OCI-LY1 (cell line): ENCODE data around the gene BEAN1.

Source experiments
- H2AFZ ChIP-seq: fragments of 200-600 bp; sonication (generic), shearing (Covaris generic); 2 replicates; pipeline ENCODE4 v1.6.0; 2014; ENCODE audit warnings: antibody characterized with exemption, mild to moderate bottlenecking, low read length
- H3F3A ChIP-seq: fragments of 200-600 bp; sonication (generic), shearing (Covaris generic); 2 replicates; pipeline ENCODE4 v1.6.0; 2014; ENCODE audit warnings: mild to moderate bottlenecking, antibody characterized with exemption, low read length, moderate library complexity; ENCODE audit not compliant: insufficient read depth
- H3K27ac ChIP-seq: fragments of 200-600 bp; sonication (generic); 2 replicates; pipeline ENCODE4 v1.5.1; 2014; ENCODE audit warnings: low read length, mixed run types, mild to moderate bottlenecking, low read depth; ENCODE audit not compliant: poor library complexity, severe bottlenecking
- H3K27me3 ChIP-seq: fragments of 200-600 bp; sonication (generic); 2 replicates; pipeline ENCODE4 v1.6.0; 2014; ENCODE audit warnings: antibody characterized with exemption, mild to moderate bottlenecking, low read length, moderate library complexity; ENCODE audit not compliant: insufficient read depth
- H3K36me3 ChIP-seq: fragments of 200-600 bp; sonication (generic); 2 replicates; pipeline ENCODE4 v1.6.1; 2014; ENCODE audit warnings: mild to moderate bottlenecking, antibody characterized with exemption, low read length, moderate library complexity, mixed read lengths; ENCODE audit not compliant: insufficient read depth
- H3K4me1 ChIP-seq: fragments of 200-600 bp; sonication (generic); 2 replicates; pipeline ENCODE4 v1.5.1; 2014; ENCODE audit warnings: mild to moderate bottlenecking, low read length, moderate library complexity; ENCODE audit not compliant: insufficient read depth, severe bottlenecking
- H3K4me2 ChIP-seq: fragments of 200-600 bp; sonication (generic), shearing (Covaris generic); 2 replicates; pipeline ENCODE4 v1.6.1; 2014; ENCODE audit warnings: low read length
- H3K4me3 ChIP-seq: fragments of 200-600 bp; sonication (generic); 2 replicates; pipeline ENCODE4 v1.5.1; 2014; ENCODE audit warnings: low read length, low read depth, mild to moderate bottlenecking, mixed read lengths; ENCODE audit not compliant: poor library complexity, severe bottlenecking
- H3K79me2 ChIP-seq: fragments of 200-600 bp; shearing (Covaris generic); 2 replicates; pipeline ENCODE4 v1.6.1; 2016; ENCODE audit warnings: mixed run types, low read length, mixed read lengths; ENCODE audit not compliant: insufficient read depth
- H3K9ac ChIP-seq: fragments of 200-600 bp; sonication (generic), shearing (Covaris generic); 2 replicates; pipeline ENCODE4 v1.6.1; 2014; ENCODE audit warnings: mild to moderate bottlenecking, low read length, mixed read lengths
- H3K9me2 ChIP-seq: fragments of 200-600 bp; sonication (generic), shearing (Covaris generic); 2 replicates; pipeline ENCODE4 v1.6.1; 2014; ENCODE audit warnings: low read depth, mild to moderate bottlenecking, low read length, mixed read lengths
- H3K9me3 ChIP-seq: fragments of 200-600 bp; shearing (Covaris generic); 2 replicates; pipeline ENCODE4 v1.6.1; 2014; ENCODE audit warnings: low read length, mixed read lengths
- H4K20me1 ChIP-seq: fragments of 200-600 bp; sonication (generic), shearing (Covaris generic); 2 replicates; pipeline ENCODE4 v1.6.0; 2016; ENCODE audit warnings: mild to moderate bottlenecking, low read length; ENCODE audit not compliant: insufficient read depth
- EZH2 ChIP-seq: fragments of 200-600 bp; sonication (generic), shearing (Covaris generic); IDR thresholded peaks from 2 replicates; pipeline ENCODE4 v1.8.0; 2017; ENCODE audit warnings: borderline replicate concordance, mixed run types, mild to moderate bottlenecking, antibody characterized with exemption, low read length, moderate library complexity, mixed read lengths
- TF ChIP-seq, protein P1 (sequence below): fragments of 200-600 bp; sonication (generic), shearing (Covaris generic); IDR thresholded peaks from 2 replicates; pipeline ENCODE4 v1.5.1; 2017; ENCODE audit warnings: mild to moderate bottlenecking, antibody characterized with exemption, low read length, moderate library complexity, mixed read lengths

BEAN1 gene

GRCh38 chr16:66443269-66443652, 16.2 kb downstream of the BEAN1 start:
- Histone ChIP-seq H3K27me3 (no peaks in the 10 kb centered on the region), H4K20me1 (no peaks in the 10 kb centered on the region), H3K4me1 (no peaks in the 10 kb centered on the region), H2AFZ (no peak overlapping the region), H3K79me2 (no peaks in the 10 kb centered on the region), H3F3A (no peaks in the 10 kb centered on the region), H3K9me3 (no peaks in the 10 kb centered on the region), H3K27ac (no peak overlapping the region), H3K4me2 (no peak overlapping the region), H3K36me3 (no peaks in the 10 kb centered on the region), H3K4me3 (no peak overlapping the region), H3K9ac (no peak overlapping the region), H3K9me2 (no peaks in the 10 kb centered on the region)
- TF ChIP-seq, protein P1, sequence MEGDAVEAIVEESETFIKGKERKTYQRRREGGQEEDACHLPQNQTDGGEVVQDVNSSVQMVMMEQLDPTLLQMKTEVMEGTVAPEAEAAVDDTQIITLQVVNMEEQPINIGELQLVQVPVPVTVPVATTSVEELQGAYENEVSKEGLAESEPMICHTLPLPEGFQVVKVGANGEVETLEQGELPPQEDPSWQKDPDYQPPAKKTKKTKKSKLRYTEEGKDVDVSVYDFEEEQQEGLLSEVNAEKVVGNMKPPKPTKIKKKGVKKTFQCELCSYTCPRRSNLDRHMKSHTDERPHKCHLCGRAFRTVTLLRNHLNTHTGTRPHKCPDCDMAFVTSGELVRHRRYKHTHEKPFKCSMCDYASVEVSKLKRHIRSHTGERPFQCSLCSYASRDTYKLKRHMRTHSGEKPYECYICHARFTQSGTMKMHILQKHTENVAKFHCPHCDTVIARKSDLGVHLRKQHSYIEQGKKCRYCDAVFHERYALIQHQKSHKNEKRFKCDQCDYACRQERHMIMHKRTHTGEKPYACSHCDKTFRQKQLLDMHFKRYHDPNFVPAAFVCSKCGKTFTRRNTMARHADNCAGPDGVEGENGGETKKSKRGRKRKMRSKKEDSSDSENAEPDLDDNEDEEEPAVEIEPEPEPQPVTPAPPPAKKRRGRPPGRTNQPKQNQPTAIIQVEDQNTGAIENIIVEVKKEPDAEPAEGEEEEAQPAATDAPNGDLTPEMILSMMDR = no peak
- no peak for TF ChIP-seq EZH2

GRCh38 chr16:66444049-66444481, 17.0 kb downstream of the BEAN1 start:
- Histone ChIP-seq H3K79me2 (no peaks in the 10 kb centered on the region), H3K9me3 (no peaks in the 10 kb centered on the region), H3K4me3 (no peak overlapping the region), H3F3A (no peaks in the 10 kb centered on the region), H3K4me2 (no peak overlapping the region), H4K20me1 (no peaks in the 10 kb centered on the region), H3K4me1 (no peaks in the 10 kb centered on the region), H3K27me3 (no peaks in the 10 kb centered on the region), H2AFZ (no peak overlapping the region), H3K27ac (no peak overlapping the region), H3K36me3 (no peaks in the 10 kb centered on the region), H3K9me2 (no peaks in the 10 kb centered on the region), H3K9ac (no peak overlapping the region)
- TF ChIP-seq, protein P1 = no peak
- TF ChIP-seq EZH2 = no peak

DNA sequence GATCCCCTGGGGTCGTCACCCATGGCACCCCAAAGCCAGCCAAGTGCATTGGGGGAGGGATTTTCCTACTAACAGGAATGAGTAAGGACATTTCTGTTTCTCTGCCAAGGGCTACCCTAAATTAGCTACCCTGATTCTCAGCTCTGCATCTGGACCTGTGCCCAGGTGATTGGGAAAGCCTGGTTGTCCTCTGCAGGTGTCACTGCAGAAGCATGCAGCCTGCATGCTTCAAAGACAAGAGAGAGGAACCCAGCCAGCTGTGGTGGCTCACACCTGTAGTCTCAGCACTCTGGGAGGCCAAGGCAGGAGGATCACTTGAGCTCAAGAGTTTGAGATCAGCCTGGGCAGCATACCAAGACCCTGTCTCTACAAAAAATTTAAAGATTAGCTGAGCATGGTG, 19.6 kb downstream of the BEAN1 start:
- Histone ChIP-seq H3K36me3 (no peaks in the 10 kb centered on the region), H3K9me3 (no peaks in the 10 kb centered on the region), H2AFZ (no peak overlapping the region), H3K9me2 (no peaks in the 10 kb centered on the region), H3K9ac (no peak overlapping the region), H3K4me2 (no peak overlapping the region), H3K27me3 (peaks cover 2% of the 10 kb centered on the region; the same call in 1 of the 2 replicates), H4K20me1 (no peaks in the 10 kb centered on the region), H3K4me3 (no peak overlapping the region), H3K79me2 (no peaks in the 10 kb centered on the region), H3K27ac (no peak overlapping the region), H3F3A (no peaks in the 10 kb centered on the region), H3K4me1 (no peaks in the 10 kb centered on the region)
- TF ChIP-seq, protein P1 = no peak
- TF ChIP-seq EZH2 = no peak
